Hepatocyte (in vitro differentiated cells): Measurements from ENCODE around the gene OPN1MW3.
"Not testable (repeated sequence)": the region's sequence is repeated elsewhere in the genome, so short reads cannot be mapped to it uniquely, and the experiment has no call there.

ENCODE experiments used
- EZH2 ChIP-seq: fragments of 200-600 bp; sonication (generic); IDR thresholded peaks from 2 replicates; pipeline ENCODE4 v1.6.1; 2016; ENCODE audit warnings: antibody characterized with exemption, mild to moderate bottlenecking, borderline replicate concordance
- TF ChIP-seq, protein P1 (sequence below): fragments of 200-600 bp; sonication (generic); IDR thresholded peaks from 2 replicates; pipeline ENCODE4 v1.5.1; 2016; ENCODE audit warnings: antibody characterized with exemption, mild to moderate bottlenecking; ENCODE audit not compliant: poor library complexity

DNA sequence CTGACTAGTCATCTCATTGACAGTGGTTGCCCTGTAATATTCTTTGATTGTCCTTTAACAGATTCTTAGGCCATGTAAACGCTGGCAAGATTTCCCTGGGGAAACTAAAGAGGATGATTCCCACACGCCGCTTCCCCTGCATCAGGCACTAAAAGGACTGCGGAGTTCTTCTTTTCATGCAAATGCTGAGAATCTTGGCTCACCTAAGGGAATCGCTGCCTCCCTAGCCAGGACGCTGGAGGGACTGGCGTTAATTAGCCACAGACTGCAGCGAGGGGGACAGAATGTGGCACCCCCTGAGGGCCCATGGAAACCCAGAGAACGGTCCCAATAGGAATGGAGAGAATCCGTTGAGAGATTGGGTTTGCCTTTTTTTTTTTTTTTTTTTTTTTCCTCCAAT, 29.0 kb downstream of the OPN1MW3 start:
- TF ChIP-seq, protein P1, sequence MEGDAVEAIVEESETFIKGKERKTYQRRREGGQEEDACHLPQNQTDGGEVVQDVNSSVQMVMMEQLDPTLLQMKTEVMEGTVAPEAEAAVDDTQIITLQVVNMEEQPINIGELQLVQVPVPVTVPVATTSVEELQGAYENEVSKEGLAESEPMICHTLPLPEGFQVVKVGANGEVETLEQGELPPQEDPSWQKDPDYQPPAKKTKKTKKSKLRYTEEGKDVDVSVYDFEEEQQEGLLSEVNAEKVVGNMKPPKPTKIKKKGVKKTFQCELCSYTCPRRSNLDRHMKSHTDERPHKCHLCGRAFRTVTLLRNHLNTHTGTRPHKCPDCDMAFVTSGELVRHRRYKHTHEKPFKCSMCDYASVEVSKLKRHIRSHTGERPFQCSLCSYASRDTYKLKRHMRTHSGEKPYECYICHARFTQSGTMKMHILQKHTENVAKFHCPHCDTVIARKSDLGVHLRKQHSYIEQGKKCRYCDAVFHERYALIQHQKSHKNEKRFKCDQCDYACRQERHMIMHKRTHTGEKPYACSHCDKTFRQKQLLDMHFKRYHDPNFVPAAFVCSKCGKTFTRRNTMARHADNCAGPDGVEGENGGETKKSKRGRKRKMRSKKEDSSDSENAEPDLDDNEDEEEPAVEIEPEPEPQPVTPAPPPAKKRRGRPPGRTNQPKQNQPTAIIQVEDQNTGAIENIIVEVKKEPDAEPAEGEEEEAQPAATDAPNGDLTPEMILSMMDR = not testable (repeated sequence)
- TF ChIP-seq EZH2 = not testable (repeated sequence)
